HuH-7 (cell line): ENCODE data around the gene OSCP1.
"Not testable (repeated sequence)": the region's sequence is repeated elsewhere in the genome, so short reads cannot be mapped to it uniquely, and the experiment has no call there.

Source experiments
- DNase-seq: peaks from one replicate; pipeline ENCODE4 v3.0.0; 2011; ENCODE audit warnings: low spot score

The OSCP1 gene, protein sequence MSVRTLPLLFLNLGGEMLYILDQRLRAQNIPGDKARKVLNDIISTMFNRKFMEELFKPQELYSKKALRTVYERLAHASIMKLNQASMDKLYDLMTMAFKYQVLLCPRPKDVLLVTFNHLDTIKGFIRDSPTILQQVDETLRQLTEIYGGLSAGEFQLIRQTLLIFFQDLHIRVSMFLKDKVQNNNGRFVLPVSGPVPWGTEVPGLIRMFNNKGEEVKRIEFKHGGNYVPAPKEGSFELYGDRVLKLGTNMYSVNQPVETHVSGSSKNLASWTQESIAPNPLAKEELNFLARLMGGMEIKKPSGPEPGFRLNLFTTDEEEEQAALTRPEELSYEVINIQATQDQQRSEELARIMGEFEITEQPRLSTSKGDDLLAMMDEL

GRCh38 chr1:36450270-36450918 is at the start of gene OSCP1:
Gene OSCP1, minus strand, starts transcription at chr1:36450451. Its CDS starts 82 bp downstream, at chr1:36450369.
- peak; percentile 96 for DNase-seq

- DNase-seq = no peak
These were observed 47.0 kb upstream of the OSCP1 start for GRCh38 chr1:36497207-36497606.

DNA sequence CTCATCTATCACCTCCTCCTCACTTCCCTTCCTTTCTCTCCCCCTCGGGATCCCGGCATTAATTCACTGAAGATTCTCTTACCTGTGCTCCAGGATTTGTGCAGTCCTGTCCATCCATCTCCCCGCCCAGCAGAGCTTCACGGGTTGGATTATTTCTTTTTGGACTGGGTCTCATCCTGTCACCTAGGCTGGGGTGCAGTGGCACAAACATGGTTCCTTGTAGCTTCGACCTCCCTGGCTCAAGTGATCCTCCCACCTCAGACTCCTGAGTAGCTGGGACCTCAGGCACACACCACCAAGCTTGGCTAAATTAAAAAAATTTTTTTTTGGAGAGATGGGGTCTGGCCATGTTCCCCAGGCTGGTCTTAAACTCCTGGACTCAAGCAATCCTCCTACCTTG is 44.7 kb upstream of the OSCP1 start:
- DNase-seq = no peak

GRCh38 chr1:36493524-36493923 is 43.3 kb upstream of the OSCP1 start:
- no peak for DNase-seq

- DNase-seq = no peak
These were observed 42.2 kb upstream of the OSCP1 start for GRCh38 chr1:36492491-36492890.

GRCh38 chr1:36489258-36490051 is 39.2 kb upstream of the OSCP1 start:
- not testable (repeated sequence) for DNase-seq

GRCh38 chr1:36487906-36488305 is 37.7 kb upstream of the OSCP1 start:
- DNase-seq = no peak

DNA sequence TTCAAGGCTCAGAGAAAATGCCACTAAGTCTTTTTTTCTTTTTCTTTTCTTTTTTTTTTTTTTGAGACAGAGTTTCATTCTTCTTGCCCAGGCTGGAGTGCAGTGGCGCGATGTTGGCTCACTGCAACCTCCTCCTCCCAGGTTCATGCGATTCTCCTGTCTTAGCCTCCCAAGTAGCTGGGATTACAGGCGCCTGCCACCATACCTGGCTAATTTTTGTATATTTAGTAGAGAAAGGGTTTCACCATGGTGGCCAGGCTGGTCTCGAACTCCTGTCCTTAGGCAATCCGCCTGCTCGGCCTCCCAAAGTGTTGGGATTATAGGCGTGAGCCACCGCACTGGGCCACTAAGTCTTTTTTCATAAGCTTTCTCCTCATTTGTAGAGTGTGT is 37.1 kb upstream of the OSCP1 start:
- DNase-seq = not testable (repeated sequence)

- peak; percentile 80 for DNase-seq
These were observed 36.4 kb upstream of the OSCP1 start for GRCh38 chr1:36486439-36487335.

DNA sequence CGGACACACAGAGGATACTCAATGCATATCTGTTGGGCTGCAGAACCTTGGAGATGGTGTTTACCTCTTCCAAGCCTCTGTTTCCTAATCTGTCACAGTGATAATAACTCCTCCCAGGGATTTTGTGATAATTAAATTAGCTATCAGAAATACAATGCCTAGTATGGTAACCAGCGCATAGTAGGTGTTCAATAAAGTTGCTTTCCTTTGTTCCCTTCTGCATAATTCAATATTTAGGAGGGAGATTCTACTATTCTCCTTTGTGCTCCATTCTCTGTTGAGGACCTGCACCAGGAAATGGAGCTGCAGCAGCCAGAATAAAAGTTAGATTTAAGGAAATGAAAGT is 35.8 kb upstream of the OSCP1 start:
- DNase-seq = no peak

DNA sequence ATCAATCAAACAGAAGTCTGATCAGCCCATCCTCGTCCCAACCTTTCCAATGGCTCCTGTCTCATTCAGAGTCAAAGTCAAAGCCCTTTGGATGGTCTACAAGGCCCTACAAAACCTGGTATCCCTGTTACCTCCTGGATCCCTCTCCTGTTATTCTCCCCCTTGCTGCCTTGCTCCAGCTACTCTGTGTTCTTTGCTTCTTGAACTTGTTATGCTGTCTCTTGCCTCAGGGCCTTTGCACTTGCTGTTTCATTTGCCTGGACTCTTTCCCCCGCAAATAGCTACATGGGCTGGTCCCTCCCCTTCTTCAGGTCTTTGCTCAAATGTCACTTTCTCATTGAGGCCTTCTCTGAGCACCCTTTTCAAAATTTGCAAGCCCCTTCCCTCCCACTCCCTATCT is 33.8 kb upstream of the OSCP1 start:
- DNase-seq = no peak

GRCh38 chr1:36482724-36483388 is 32.6 kb upstream of the OSCP1 start, which contains the start of gene CSF3R:
Gene CSF3R, minus strand, starts transcription at chr1:36482913. Its CDS starts 3,417 bp downstream, at chr1:36479496.
- DNase-seq = no peak

DNA sequence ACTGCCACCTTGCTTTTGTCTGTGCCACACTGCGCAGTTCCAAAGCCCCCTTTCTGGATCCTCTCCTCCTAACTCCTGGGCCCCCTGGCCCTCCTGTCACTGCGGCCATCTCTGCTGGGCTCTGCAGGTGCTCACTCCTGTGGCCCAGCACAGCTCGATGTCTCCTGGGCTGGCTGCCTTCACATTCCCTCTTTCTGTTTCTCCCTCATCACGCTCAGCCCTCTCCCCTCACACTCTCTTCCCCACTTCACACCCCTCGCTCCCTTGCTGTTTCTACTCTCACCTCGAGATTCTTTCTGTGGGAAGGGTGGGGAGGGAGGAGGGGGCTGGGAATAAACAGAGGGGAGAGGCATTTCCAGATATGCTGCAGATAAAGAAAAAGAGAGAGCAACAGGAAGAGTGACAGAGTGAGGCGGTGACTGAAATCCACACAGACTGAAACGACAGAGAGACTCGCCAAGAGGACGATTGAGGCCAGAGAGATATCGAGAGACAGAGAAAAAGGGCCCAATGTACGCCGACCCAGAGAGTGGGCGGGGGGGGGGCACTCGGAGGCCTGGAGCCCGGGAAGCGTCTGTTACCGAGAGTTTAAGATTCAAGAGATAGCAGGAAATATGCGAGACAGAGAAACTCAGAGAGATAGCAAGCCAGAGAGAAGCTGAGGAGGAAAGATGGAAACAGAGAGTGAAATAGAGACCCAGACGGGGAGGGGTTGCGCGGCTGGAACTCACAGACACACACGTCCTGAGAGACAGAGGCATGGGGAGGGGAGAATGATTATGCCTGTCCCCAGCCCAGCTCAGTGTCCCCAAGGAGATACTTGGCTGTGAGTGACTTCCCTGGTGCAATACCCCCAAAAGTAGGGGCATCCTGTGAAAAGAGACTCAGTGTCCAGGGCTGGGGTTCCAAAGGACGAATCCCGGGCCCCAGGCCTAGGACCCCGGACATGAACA is 31.8 kb upstream of the OSCP1 start:
- no peak for DNase-seq

GRCh38 chr1:36481091-36481490 is 30.8 kb upstream of the OSCP1 start:
- DNase-seq = no peak

DNA sequence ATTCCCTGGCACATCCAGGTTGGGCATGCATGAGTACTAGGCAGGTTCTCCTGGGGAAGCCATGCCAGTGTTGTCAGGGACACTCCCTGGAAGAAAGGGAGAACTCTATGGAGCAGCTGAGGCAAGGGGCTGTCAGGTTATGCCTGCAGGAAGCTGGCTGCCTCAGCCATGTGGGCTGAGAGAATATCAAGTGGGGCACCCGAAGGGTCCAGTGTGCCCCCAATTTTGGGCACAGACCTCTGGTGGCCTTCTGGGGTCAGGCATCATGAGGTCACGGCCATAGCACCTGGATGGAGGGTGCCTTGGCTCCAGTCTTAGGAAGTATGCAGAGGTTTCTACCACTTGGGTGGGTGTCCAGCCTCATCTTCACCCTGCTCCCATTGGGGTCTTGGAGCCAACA is 29.9 kb upstream of the OSCP1 start:
- DNase-seq = no peak

DNA sequence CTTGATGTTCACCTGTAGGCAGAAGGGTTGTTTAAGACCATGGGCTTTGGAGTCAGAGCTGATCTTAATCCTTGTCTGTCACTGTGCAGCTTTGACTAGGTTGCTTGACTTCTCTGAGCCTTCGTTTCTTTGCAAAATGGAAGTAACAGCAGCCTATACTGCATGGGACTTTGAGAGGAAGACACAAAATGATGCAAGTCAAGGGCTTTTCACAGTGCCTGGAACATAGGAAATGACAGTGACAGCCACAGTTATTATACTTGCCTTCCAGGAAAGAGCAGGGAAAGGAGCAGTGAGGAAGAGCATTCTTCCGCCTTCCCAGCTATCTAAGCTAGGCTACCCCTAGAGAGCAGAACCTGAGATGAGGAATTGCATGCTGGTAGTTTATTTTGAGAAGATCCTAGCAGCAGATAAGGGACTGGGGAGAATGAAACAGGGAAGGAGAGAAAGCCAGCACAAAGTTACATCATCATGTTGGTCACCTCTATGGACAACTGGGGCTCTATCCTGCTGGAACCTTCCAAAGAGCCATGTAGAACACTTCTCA is 29.3 kb upstream of the OSCP1 start:
- DNase-seq = no peak

DNA sequence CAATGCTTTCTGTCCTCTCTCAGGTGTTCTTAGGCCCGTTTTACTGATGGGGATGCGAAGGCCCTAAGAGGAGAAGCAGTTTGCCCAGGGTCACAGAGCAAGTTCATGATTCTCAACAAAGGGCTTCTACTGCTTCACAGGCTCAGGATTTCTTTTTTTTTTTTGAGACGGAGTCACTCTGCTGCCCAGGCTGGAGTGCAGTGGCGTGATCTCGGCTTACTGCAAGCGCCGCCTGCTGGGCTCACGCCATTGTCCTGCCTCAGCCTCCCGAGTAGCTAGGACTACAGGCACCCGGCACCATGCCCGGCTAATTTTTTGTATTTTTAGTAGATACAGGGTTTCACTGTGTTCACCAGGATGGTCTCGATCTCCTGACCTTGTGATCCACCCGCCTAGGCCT is 27.4 kb upstream of the OSCP1 start:
- DNase-seq = not testable (repeated sequence)

GRCh38 chr1:36476945-36477344 is 26.7 kb upstream of the OSCP1 start:
- no peak for DNase-seq

DNA sequence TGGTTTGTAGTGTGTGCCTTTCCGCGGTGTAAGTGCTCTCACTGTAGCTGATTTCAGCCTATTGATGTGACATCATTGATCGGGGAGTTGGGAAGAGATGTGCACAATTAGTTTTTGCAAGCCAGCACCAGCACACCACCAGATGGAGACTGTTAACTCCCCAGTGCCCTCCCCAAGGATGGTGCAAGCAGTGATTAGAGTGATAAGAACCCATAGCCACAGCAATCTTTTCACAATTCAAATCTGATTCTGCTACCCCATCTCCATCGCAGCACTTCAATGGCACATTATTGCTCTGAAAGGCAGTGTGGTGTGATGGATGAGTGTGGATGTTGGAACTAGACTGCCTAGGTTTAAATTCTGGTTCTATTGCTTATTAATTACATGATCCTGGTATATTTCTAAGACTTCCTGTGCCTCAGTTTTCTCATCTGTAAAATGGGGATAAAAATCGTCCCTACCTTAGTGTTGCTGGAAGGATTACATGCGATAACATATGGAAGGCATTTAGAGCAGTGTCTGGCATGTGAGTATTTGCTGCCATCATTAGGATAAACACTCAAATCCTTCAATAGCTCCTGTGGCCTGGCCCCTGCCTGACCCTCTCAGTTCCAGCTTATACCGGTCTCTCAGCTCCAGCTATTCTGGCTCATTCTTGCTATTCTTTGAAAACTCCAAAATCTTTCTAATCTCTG is 25.8 kb upstream of the OSCP1 start:
- no peak for DNase-seq
